GM19324 (cell line): Measurements from ENCODE around the gene KIF6.

Experiments used
- ATAC-seq: cut with Tn5 transposase; IDR thresholded peaks from one replicate; pipeline ENCODE4 v1.9.1; 2021; ENCODE audit warnings: mild to moderate bottlenecking, moderate library complexity; ENCODE audit not compliant: unreplicated experiment, low FRiP score

KIF6 gene

GRCh38 chr6:39468385-39468784 is 256.8 kb downstream of the KIF6 start:
- ATAC-seq = no peak

- no peak for ATAC-seq
These were observed 258.6 kb downstream of the KIF6 start for GRCh38 chr6:39466631-39467030.

GRCh38 chr6:39465539-39465938 is 259.7 kb downstream of the KIF6 start:
- ATAC-seq = no peak

GRCh38 chr6:39464067-39464466 is 261.1 kb downstream of the KIF6 start:
- no peak for ATAC-seq

DNA sequence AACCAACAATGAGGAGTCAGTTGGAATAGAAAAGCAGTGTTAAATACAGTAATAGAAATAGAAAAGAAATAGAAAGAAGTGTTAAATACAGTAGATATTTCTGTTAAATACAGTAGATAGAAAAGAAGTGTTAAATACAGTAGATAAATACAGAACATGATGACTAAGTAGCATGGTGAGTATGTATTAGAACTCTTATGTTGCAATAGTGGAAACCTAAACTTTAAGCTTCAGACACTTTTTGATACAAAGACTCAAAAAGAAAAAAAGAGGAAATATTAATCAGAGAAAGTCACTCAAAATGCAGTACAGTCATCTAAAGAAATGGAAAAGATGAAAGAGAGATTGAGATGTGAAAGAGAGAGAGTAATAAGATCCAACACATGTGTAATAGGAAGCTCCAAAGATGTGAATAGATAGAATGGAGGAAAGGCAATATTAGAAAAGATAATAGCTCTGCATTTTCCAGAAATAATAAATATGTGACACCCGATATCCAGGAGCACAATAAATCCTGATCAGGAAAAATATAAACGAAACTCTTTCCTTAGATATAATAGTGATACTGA is 271.2 kb downstream of the KIF6 start:
- no peak for ATAC-seq

GRCh38 chr6:39453241-39453640 is 272.0 kb downstream of the KIF6 start:
- ATAC-seq = no peak

- ATAC-seq = no peak
These were observed 272.7 kb downstream of the KIF6 start for GRCh38 chr6:39452306-39453145.

DNA sequence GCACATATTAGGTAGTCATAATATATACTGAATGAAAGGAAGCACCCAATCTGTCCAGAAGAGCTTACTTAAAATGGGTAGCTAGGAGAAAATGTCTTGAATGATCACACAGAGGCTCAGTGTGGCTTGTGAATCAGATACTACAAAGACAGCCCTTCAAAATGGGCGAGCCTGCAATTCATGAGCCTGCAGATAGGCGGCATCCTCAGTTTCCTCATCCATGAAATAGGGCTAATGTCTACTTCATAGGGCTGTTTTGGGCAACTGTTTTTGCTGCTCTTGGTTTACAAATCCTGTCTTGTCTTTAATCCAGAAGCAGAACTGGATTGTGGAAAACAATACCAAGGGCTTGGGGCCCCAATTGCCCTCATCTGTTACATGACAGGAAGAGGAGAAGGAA is 273.4 kb downstream of the KIF6 start:
- no peak for ATAC-seq

DNA sequence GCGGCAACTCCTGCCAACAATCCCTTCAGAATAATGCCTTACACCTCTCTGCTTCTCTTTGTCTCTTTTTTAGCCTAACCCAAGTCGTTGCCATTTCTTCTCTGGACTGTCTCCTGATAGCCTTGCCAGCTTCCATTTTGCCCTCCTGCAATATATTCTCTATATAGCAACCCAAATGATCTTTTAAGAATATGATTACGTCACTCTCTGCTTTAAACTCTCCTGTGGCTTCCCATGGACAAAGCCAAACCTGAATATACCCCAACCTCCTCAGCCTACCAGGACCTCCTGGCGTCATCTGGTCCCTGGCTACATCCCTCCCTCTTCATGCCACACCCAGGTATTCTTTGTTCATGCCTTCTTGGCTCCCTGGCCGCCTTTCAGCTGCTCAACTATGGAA is 276.2 kb downstream of the KIF6 start:
- ATAC-seq = no peak

DNA sequence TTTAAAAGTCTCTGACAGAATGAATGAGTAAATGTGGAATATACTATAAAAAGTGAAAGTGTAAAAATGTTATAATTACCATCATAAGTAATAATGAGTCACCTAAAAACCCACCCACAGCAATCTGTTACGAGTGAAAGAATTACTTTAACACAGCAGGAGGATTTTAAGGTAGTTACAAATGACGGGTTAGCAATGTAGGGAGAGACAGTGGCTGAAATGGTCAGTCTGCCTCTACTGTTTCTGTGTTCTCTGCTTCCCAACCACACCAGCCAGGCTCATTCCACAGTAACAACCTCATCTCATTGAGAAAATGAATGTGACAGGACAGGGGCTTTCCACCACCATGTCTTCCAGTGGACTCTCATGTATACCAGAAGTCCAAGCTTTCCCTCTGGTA is 278.3 kb downstream of the KIF6 start:
- ATAC-seq = no peak

DNA sequence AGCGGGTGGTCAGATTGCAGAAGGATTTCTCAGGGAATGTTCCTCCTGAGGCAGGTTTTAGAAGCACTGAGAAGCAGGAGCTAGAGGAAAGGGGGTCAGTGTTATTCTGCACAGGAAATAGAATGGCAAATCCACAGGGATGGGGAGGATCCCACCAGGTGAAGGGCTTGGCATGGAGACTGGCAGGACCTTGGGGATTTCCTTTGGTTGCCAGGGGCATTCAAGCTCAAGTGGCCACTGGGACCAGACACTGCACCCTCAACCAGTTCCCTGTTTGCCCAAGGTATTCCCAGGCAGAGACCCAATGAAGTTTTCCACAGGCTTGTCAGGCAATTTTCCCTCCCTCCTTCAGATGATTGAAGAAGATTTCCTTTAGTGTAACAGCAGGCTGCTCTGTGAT is 279.5 kb downstream of the KIF6 start:
- ATAC-seq = no peak

DNA sequence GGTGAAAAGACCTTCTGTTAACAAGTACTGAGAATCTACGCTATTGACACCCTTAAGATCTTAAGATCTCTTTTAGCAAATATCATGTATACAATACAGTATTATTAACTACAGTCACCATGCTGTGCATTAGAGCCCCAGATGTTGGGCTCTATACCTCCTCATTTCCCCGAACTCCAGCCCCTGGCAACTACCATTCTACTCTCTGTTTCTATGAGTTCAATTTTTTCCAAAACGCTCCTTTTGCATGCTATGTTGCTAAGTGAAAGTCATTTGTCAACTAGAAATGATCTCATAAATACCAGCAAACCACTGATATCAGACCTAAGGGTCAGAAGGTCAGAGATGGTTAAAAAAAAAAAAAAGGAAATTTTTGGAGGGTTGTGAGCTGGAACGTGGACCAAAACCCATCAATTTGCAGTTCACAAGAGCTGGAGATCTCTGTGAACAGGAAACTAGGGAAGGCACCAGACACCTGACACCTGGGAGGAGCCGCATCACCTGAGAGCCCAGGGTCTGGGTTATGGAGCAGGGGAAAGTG is 280.7 kb downstream of the KIF6 start:
- no peak for ATAC-seq

DNA sequence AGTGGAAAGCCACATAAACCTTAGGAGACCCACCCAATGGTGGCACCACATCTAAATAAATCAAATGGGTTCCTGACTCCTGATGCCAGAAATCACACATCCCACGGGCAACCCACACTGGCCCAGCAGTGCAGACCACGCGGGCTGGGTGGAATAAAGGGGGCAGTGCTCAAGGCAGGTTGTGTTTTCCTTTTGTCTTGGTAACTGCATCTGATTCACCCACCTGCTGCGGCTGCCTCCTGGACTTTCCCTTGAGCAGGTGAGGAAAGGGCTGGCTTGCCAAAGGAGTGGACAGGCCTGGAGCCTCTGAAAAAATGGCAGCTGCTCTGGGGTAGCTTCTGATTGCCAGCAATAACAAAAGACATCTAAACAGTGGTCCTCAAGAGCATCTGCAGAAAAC is 283.2 kb downstream of the KIF6 start:
- no peak for ATAC-seq

DNA sequence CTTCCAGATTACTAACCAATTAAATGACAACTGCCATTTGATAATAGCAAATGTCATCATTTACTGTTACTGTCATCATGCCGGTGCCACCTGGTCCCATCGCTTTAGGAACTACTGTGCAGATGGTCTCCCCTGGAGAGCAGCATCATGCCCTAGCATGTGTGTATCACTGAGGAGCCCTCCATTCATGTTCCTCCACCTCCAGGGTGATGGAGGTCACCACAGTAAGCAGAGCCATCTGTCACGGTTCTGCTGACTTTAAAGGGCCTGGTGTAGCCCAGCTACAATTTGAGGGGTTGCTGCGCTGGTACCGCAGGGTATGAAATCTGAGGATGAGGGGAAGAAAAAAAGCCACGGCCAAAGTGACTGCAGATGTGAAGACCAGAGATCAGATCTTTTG is 283.9 kb downstream of the KIF6 start:
- ATAC-seq = no peak

DNA sequence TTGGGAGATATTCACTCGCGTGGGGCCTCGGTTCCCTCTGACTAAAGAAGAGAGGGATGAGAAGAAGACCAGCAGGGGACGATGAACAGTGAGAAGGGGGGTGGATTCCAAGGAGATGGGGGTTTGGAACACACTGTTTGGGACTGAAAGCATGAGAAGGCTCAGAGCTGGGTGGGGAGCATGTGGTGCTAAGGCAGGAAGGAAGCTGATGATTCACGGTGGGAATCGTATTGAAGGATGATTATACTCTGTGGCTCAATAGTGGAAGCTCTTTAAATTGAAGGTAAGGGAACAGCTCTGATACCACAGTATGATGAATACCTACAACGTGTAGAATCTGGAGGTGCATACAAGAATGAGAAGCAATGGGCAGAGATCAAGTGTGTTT is 285.2 kb downstream of the KIF6 start:
- no peak for ATAC-seq

GRCh38 chr6:39439342-39440038 is 285.7 kb downstream of the KIF6 start:
- no peak for ATAC-seq

GRCh38 chr6:39433630-39434029 is 291.6 kb downstream of the KIF6 start:
- ATAC-seq = no peak

GRCh38 chr6:39432330-39433025 is 292.7 kb downstream of the KIF6 start:
- ATAC-seq = no peak

GRCh38 chr6:39430871-39431523 is 294.2 kb downstream of the KIF6 start:
- no peak for ATAC-seq

DNA sequence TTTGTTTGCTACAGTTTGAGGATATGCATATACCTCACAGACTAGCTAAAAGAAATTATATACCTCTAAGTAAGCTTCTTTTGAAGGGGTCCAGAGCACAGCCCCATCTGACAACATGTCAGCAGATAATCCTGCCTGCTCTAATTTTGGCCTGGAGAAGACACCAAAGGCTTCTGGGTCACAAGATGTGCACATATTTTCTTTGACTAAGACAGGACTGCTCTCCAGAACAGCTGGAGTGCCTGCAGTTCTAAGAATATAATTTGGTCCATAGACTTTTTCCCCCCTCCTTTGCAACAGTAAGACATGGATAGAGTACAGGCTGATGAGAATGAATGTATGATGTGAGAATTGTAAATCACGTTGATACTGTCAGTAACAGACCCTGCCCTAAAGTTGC is 294.8 kb downstream of the KIF6 start:
- ATAC-seq = no peak
